Daoy (cell line): ENCODE data around the gene LAMA2. TPM values are rescaled to one million over a fixed set of nuclear protein-coding genes. Genes with fewer than 3 reads are reported as not detected.
A peak's percentile ranks its signal among the peaks of the same experiment; 100 is the strongest.

Experiments used
- DNase-seq: peaks from one replicate; pipeline ENCODE4 v3.0.0-alpha.2; 2015; ENCODE audit warnings: low read depth
- total RNA-seq: library from RNA; depleted of rRNA; stranded (reverse); fragments of >200 nt; shearing (Covaris generic); gene quantifications from 2 replicates; pipeline ENCODE4 v1.2.3, GENCODE V29; 2014; rRNA removed

LAMA2 gene
- total RNA-seq = 0.46 and 0.65 TPM in 2 replicates

- DNase-seq = peak; percentile 72
These were observed at the start of gene LAMA2 for GRCh38 chr6:128882991-128883611. Gene LAMA2, plus strand, starts transcription at chr6:128883138. Its CDS starts 108 bp downstream, at chr6:128883246.

DNA sequence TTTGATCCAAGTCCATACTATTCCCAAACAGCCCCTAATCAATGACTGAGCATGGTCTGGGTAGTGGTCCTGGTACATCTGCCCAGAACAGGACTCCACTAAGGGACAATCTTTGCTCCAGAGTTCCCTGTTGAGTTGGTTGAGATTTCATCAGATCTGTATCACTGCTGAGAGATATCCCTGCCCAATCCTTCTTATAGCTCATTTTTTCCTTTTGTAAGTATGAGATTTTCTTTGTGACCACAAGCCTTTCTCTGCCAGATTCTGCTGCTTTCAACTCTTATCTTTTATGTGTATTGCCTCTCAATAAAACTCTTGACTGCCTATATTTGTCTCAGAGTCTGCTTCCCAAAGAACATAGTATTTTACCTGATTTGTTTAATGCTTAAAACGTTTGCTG, 46.2 kb upstream of the LAMA2 start:
- no peak for DNase-seq

GRCh38 chr6:128841518-128841917, 41.4 kb upstream of the LAMA2 start:
- DNase-seq = peak; percentile 24

DNA sequence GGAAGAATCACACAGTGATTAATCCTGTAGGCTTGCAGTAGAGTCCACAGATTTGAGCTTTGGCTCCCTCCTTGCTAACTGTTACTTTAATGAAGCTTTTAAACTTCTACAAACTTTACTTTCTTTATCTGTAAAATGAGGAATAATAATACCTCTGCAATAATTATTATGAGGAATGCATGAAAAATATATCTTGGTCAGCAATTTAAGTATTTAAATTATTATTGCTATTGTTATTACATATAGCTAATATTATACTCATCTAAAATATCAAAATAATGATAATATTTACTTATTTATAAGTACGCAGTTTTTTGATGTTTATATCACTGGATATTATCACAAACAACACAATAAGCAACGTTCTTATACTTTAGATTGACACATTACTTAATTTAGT, 38.3 kb upstream of the LAMA2 start:
- no peak for DNase-seq

DNA sequence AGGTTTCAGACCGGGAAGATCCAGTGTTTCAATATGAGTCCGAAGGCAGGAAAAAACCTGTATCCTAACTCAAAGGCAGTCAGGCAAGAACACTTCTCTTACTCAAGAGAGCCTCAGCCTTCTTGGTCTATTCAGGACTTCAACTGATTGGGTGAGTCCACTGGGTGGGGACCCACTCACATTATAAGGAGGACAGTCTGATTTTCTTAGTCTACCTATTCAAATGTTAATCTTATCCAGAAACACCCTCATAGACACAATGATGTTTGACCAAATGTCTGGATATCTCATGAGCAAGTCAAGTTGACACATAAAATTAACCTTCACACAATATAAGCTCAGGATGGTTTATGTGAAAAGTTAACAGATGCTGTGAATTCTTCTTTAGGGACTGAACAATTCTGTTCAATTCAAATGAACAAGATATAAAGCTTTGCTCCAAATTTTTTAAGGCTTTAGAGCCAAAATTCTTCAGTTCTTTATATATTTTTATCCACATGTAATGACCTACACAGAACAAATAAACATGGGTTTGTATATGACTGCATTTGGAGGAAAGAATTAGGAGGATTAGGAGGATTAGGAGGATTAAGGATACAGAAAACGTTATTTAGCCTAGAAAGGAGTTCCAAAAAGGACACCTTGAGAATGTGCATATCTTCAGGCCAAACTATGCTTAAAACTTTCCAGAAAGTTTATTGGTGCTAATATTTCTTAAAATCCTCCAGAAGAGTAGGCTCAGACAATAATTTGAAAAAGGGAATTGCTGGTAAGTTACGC, 35.3 kb upstream of the LAMA2 start:
- DNase-seq = no peak

DNA sequence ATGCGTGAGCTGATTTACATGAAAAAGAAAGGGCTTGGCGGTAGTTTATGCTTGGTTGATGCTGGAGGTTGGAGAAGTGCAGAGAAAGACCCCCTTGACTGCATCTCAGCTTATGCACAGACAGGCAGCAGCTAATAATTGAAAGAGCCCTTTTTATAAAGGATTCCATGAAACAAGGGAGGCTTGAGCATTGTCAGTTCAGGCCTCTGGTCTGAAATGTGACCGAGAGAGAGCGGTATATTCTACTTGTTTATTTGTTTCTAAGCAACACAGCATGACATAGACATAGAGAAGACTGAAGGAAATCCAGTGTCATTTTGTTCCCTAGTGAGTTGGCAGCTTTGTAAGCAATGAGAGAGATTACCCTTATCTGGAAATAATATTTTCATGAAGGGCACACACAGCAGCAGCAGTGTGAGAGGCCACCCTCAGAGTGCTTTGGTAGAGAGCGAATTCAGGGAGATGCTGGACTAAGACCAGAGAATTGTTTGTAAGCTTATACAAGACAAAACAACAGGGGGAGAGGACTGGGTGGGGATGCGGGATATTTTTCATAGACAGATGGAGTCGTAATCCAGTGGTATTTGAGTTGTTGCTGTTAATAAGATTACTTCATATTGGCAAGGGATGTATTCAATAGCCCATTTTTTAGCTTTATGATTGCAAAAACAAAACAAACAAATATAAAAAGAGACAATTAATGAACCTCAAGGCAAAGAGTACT, 34.6 kb upstream of the LAMA2 start:
- no peak for DNase-seq

GRCh38 chr6:128855581-128856085, 27.3 kb upstream of the LAMA2 start:
- DNase-seq = no peak

DNA sequence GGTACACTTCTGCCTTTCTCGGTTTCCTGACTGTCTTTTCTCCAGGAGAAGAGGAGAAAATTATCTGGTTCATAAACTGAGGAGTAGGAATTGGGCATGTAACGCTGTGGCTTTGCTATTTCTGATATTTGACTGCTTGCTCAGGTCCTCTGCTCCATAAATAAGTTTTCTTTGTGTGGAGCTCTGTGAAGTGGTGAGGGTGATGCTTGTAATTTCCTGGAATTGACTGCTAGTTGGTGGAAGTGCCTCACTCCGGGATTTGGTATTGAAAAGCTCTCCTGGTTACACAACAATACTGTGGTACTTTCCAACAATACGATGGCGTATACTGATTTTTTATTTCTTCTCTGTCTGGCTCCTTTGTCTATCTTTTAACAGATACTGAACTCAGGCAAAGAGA, 25.1 kb upstream of the LAMA2 start:
- DNase-seq = no peak

DNA sequence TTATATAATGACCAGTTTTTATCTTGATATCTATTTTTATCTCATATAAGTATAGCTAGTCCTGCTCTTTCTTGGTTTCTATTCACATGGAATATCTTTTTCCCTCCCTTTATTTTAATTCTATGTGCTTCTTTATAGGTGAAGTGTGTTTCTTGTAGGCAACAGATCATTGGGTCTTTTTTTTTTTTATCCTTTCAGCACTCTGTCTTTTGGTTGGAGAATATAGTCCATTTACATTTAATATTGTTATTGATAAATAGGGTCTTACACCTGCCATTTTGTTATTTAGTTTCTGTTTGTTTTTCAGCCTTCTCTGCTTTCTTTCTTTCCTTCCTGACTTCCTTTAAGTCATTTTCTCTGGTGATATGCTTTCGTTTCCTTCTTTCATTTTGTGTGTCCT, 22.2 kb upstream of the LAMA2 start:
- DNase-seq = no peak

GRCh38 chr6:128863983-128864382, 19.0 kb upstream of the LAMA2 start:
- DNase-seq = no peak

- no peak for DNase-seq
These were observed 12.2 kb upstream of the LAMA2 start for GRCh38 chr6:128870746-128871145.

- DNase-seq = no peak
These were observed 8.1 kb upstream of the LAMA2 start for GRCh38 chr6:128874863-128875262.

GRCh38 chr6:128882560-128882959, 378 bp upstream of the LAMA2 start:
- peak; percentile 13 for DNase-seq

DNA sequence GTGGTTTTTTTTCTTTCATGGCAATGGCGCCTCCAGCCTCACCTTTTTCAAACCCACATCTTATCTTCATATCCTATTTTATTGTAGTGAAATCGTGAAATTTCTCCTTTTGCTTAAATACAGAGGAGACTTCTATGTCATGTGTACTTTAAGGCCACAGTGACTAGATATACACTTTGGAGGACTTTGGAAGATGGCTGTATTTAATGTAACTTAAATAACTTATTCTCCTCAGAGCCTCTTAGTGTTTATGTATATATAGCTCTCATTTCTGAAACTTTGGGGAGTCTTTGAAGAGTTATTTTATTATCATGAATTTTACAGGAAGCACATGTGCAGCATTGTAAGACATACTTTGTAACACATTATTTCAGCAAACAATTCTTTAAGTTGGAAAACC, 968 bp downstream of the LAMA2 start:
- no peak for DNase-seq

- DNase-seq = no peak
These were observed 2.4 kb downstream of the LAMA2 start for GRCh38 chr6:128885381-128885780.

GRCh38 chr6:128886706-128887105, 3.8 kb downstream of the LAMA2 start:
- no peak for DNase-seq

GRCh38 chr6:128888444-128889175, 5.7 kb downstream of the LAMA2 start:
- no peak for DNase-seq

DNA sequence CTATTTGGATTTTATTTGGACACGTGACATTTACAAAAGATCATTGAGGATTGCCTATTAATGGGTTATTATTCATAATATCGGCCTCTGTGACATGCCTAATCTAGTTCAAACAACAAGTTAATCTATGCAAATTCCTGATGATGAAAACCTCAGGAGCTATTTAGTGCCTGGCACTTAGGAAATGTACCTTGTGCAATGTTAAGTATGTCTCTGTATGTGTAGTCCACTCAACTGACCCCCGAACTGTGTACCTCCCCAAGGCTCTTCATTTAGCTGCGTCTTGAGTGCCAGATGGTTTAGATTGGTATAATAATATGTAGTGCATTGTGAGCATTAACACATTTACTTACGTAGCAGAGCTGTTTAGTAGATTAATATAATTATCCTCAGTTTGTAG, 6.9 kb downstream of the LAMA2 start:
- DNase-seq = no peak

DNA sequence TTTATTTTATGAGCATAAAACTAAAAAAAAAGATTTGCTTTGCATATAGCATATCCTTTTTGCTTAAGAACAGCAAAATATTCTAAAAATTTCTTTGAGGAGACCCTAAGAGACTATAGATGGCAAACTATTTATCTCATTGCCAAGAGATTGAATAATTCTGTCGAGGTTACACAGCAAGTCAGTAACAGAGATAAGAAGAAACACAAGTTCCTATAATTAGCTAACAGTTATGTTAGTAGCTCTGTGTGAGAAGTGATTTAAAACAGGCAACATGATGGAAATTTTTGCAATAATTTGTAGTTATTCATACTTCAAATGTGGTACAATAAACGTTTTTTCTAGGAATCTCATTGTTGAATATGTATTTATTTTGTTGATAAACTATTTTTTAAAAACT, 9.1 kb downstream of the LAMA2 start:
- no peak for DNase-seq

DNA sequence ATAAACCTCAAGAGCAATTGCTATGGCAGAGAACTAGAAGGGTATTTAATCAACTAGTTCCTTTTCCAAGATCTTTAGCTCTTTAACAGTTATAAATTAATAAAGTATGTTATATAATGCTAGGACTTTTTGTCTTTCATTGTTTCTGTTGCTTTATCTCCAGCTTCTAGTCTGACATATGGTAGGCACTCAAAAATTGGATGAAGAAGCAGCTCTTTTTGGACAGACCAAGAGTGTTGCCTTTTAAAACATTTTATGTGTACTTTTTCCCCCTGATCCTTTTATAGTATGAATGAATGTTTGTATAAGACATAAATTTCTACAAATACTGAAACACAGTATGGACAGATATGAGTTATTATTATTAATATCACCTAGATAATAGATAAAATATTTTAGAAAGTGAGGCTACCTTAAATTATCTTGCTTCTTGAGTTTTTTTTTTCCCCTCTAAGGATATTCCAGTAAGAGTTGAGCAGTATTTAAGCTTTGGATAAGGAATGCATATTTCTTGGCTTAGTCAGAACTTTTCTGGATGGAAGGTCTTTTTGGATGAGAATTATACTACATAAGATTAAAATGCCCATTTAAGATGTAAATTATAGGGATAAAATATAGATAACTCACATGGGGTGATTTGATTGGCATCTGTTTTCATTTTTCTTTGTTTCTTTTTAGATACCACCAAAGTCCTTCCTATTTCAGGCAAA, 16.6 kb downstream of the LAMA2 start:
- no peak for DNase-seq

GRCh38 chr6:128903715-128904114, 20.8 kb downstream of the LAMA2 start:
- DNase-seq = no peak
